ENCODE data around the gene DEFB128. TPM values are rescaled to one million over a fixed set of nuclear protein-coding genes. Genes with fewer than 3 reads are reported as not detected.

The DEFB128 gene
- total and polyA plus RNA-seq, 2 donors (not counting 3 experiments of a cell fraction or from before 2014, with no cell fraction given): not detected

GRCh38 chr20:142290-142689 lies 47.2 kb downstream of the DEFB128 start, which contains the start of gene DEFB126:
Gene DEFB126 (plus strand): TSS chr20:142590. CDS start chr20:142629, 39 bp downstream.
- Histone ChIP-seq H3K79me2 (ENCODE audit: control insufficient read depth, insufficient read depth, low read length) (no peaks in the 10 kb centered on the region), H3K36me3 (ENCODE audit: control insufficient read depth in 2 of 2, extremely low read depth in 1 of 2, insufficient read depth in 2 of 2, low read length in 2 of 2) (no peaks in the 10 kb centered on the region), H3K27me3 (ENCODE audit: control insufficient read depth in 2 of 2, insufficient read depth in 2 of 2, low read length in 2 of 2) (peaks cover 7 to 29% of the 10 kb centered on the region in 2 experiments), H3K27ac (ENCODE audit: insufficient read depth, low read depth, low read length) (no peak within 1 kb of the TSS), H3K9me1 (replicated peaks; ENCODE audit: control insufficient read depth, extremely low read depth, insufficient read depth, low read length) (no peaks in the 10 kb centered on the region), H3K4me1 (ENCODE audit: control insufficient read depth, extremely low read depth, insufficient read depth, low read length) (no peaks in the 10 kb centered on the region), H3K9ac (replicated peaks; ENCODE audit: extremely low read depth, insufficient read depth, low read length) (no peak within 1 kb of the TSS), H3K9me3 (replicated peaks; ENCODE audit: control insufficient read depth, insufficient read depth, low read length) (no peaks in the 10 kb centered on the region), H3K4me3 (replicated peaks in 1 of 3; ENCODE audit: insufficient read depth in 1 of 3, low read depth in 1 of 3, low read length in 3 of 3) (no peak within 1 kb of the TSS), H2AFZ (ENCODE audit: low read depth, low read length) (no peak within 1 kb of the TSS), H3K4me2 (ENCODE audit: insufficient read depth, low read length) (no peak within 1 kb of the TSS), H4K20me1 (replicated peaks; ENCODE audit: control insufficient read depth, extremely low read depth, insufficient read depth, low read length) (no peaks in the 10 kb centered on the region)
- FAIRE-seq (no peak), DNase-seq (ENCODE audit: low read depth, low spot score) (no peak)
- ChIA-PET CTCF (interaction anchor here (1.3 kb wide), 1 partner anchor 11 kb away, joined by 3 read pairs; no protein-coding TSS in a partner anchor), POLR2A (no interaction called here)
- TF ChIP-seq GATA2 (IDR thresholded peaks at IDR 0.05; ENCODE audit: insufficient read depth, insufficient read length, low read depth, low read length) (no peak), CTCF (IDR thresholded peaks at IDR 0.05; ENCODE audit: extremely low read depth in 1 of 2, insufficient read depth in 1 of 2, low read depth in 1 of 2, low read length in 2 of 2) (no peak), MAX (IDR thresholded peaks at IDR 0.05; ENCODE audit: insufficient read depth, insufficient read length) (no peak), EZH2 (IDR thresholded peaks at IDR 0.05; ENCODE audit: borderline replicate concordance, low read depth, low read length, severe bottlenecking) (no peak), POLR2A (IDR thresholded peaks at IDR 0.05; ENCODE audit: low read depth, low read length) (no peak), POLR2AphosphoS5 (IDR thresholded peaks at IDR 0.05; ENCODE audit: insufficient read depth, low read depth, low read length) (no peak), FOS (IDR thresholded peaks at IDR 0.05; ENCODE audit: borderline replicate concordance, insufficient read depth, low read length) (no peak), MYC (IDR thresholded peaks at IDR 0.05; ENCODE audit: low read depth, low read length) (no peak), JUN (IDR thresholded peaks at IDR 0.05; ENCODE audit: borderline replicate concordance, insufficient read depth, insufficient read length, low read depth) (no peak)
- intact Hi-C loops (cut with micrococcal nuclease) (no loop called here), dilution Hi-C loops (cut with MboI; ENCODE audit: extremely low pct_ligation_motif_present, low sequenced_read_pairs) (no loop called here)
- BruUV-seq (replicated peaks): no TSS peak

Other genes starting within 250 kb of the DEFB128 start
- gene DEFB125, start 102.0 kb downstream of the DEFB128 start, total RNA-seq: not detected in 2 replicates
- not detected in 2 replicates for gene DEFB125, start 102.0 kb downstream of the DEFB128 start, polyA plus RNA-seq
- not detected in 2 replicates for gene DEFB126, start 47.1 kb downstream of the DEFB128 start, total RNA-seq
- not detected in 2 replicates for gene DEFB126, start 47.1 kb downstream of the DEFB128 start, polyA plus RNA-seq
- not detected in 2 replicates for gene DEFB127, start 32.3 kb downstream of the DEFB128 start, total RNA-seq
- not detected in 2 replicates for gene DEFB127, start 32.3 kb downstream of the DEFB128 start, polyA plus RNA-seq
- gene DEFB129, start 37.5 kb upstream of the DEFB128 start, total RNA-seq: not detected in 2 replicates
- gene DEFB129, start 37.5 kb upstream of the DEFB128 start, polyA plus RNA-seq: not detected in 2 replicates
- gene DEFB132, start 68.0 kb upstream of the DEFB128 start, total RNA-seq: not detected in 2 replicates
- gene DEFB132, start 68.0 kb upstream of the DEFB128 start, polyA plus RNA-seq: not detected in 2 replicates
- 17.0 and 20.0 TPM in 2 replicates for gene C20orf96, start 101.0 kb upstream of the DEFB128 start, total RNA-seq
- 17.2 and 17.7 TPM in 2 replicates for gene C20orf96, start 101.0 kb upstream of the DEFB128 start, polyA plus RNA-seq
- 22.0 and 24.1 TPM in 2 replicates for gene ZCCHC3, start 107.9 kb upstream of the DEFB128 start, total RNA-seq
- 13.6 and 14.8 TPM in 2 replicates for gene ZCCHC3, start 107.9 kb upstream of the DEFB128 start, polyA plus RNA-seq
- gene SOX12, start 135.8 kb upstream of the DEFB128 start, total RNA-seq: 32.2 and 37.7 TPM in 2 replicates
- gene SOX12, start 135.8 kb upstream of the DEFB128 start, polyA plus RNA-seq: 5.7 and 6.2 TPM in 2 replicates
- gene NRSN2, start 157.4 kb upstream of the DEFB128 start, total RNA-seq: 36.7 and 36.9 TPM in 2 replicates
- gene NRSN2, start 157.4 kb upstream of the DEFB128 start, polyA plus RNA-seq: 64.1 and 79.1 TPM in 2 replicates
- gene TRIB3, start 191.0 kb upstream of the DEFB128 start, total RNA-seq: 32.1 and 35.3 TPM in 2 replicates
- gene TRIB3, start 191.0 kb upstream of the DEFB128 start, polyA plus RNA-seq: 32.6 and 43.0 TPM in 2 replicates
- gene RBCK1, start 218.6 kb upstream of the DEFB128 start, total RNA-seq: 80.4 and 86.0 TPM in 2 replicates
- 82.7 and 98.3 TPM in 2 replicates for gene RBCK1, start 218.6 kb upstream of the DEFB128 start, polyA plus RNA-seq

Data from endothelial cell of umbilical vein (primary cell).